ENCODE results near the gene ALDH3A1. TPM values are rescaled to one million over a fixed set of nuclear protein-coding genes. Genes with fewer than 3 reads are reported as not detected.

Gene ALDH3A1
- total RNA-seq, 2 donors from 2014 or later, result 0.42 to 0.44 TPM

DNA sequence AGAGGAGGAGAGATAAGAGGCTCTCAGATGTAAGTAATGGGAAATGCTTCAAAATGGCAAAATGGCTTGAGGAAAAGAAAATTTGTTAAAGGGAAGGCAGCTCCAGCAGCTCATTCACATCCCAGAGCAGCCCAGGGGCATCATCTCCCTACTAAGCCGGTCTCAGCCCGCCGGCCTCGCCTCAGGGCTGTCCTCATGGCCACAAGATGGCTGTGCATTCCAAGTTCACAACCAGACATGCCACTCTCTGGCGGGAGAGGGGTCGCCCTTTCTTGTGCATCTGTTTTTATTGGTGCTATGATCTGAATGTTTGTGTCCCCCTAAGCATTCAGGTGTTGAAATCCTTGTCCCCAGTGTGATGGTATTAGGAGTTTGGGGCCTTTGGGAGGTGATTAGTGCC, 18.2 kb downstream of the ALDH3A1 start:
- Histone ChIP-seq H3K36me3 (ENCODE audit: control insufficient read depth, insufficient read depth, low read length) (no peaks in the 10 kb centered on the region), H3K4me3 (ENCODE audit: low read length) (no peak overlapping the region), H3K27ac (ENCODE audit: low read depth, low read length) (no peak overlapping the region), H3K4me1 (ENCODE audit: control insufficient read depth, insufficient read depth, low read length) (no peaks in the 10 kb centered on the region), H3K9ac (ENCODE audit: extremely low read depth, low read length, poor library complexity, severe bottlenecking) (no peak overlapping the region), H3K27me3 (ENCODE audit: control insufficient read depth, insufficient read depth, low read length, poor library complexity, severe bottlenecking) (no peaks in the 10 kb centered on the region), H3K9me3 (ENCODE audit: control insufficient read depth, low read length) (no peaks in the 10 kb centered on the region)
- Mint-ChIP-seq H3K4me3 (no peak overlapping the region), H3K9me3 (no peaks in the 10 kb centered on the region), H3K36me3 (ENCODE audit: low read depth) (no peaks in the 10 kb centered on the region), H3K4me1 (peaks cover 4% of the 10 kb centered on the region), H3K27me3 (ENCODE audit: insufficient read depth) (no peaks in the 10 kb centered on the region), H3K27ac (no peak overlapping the region)
- DNase-seq, result no peak
- TF ChIP-seq, protein P1, sequence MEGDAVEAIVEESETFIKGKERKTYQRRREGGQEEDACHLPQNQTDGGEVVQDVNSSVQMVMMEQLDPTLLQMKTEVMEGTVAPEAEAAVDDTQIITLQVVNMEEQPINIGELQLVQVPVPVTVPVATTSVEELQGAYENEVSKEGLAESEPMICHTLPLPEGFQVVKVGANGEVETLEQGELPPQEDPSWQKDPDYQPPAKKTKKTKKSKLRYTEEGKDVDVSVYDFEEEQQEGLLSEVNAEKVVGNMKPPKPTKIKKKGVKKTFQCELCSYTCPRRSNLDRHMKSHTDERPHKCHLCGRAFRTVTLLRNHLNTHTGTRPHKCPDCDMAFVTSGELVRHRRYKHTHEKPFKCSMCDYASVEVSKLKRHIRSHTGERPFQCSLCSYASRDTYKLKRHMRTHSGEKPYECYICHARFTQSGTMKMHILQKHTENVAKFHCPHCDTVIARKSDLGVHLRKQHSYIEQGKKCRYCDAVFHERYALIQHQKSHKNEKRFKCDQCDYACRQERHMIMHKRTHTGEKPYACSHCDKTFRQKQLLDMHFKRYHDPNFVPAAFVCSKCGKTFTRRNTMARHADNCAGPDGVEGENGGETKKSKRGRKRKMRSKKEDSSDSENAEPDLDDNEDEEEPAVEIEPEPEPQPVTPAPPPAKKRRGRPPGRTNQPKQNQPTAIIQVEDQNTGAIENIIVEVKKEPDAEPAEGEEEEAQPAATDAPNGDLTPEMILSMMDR (conservative IDR thresholded peaks at IDR 0.05), result no peak
- WGBS, 2 experiments (ENCODE audit: insufficient coverage in 1 of 2, insufficient read length in 1 of 2), result 93% methylated on average over 6 of the region's 6 CpGs; no CpG with 5 or more reads in 1 of the 2 experiments

DNA sequence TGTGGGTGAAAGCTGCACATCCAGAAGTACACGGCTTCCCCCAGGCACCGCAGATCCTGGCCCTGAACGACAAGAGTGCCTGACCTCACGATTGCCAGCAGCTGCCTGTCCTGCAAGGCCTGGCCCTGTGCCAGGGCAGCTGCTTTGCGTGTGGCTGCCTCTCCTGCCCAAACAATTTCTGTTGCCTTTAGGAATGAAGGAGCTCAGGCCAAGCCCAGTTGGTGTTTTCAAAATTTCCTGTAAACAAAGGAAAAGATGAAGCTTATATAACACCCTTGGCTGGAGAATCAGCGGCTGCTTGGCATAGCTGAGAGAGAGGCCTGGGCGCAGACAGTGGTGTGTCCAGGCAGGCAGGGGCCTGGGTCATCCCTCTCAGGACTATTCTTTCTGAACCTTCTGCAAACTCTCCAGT, 20.0 kb downstream of the ALDH3A1 start:
- H3K9me3 Mint-ChIP-seq, result no peaks in the 10 kb centered on the region
- H3K9ac ChIP-seq (ENCODE audit: extremely low read depth, low read length, poor library complexity, severe bottlenecking), result no peak overlapping the region

DNA sequence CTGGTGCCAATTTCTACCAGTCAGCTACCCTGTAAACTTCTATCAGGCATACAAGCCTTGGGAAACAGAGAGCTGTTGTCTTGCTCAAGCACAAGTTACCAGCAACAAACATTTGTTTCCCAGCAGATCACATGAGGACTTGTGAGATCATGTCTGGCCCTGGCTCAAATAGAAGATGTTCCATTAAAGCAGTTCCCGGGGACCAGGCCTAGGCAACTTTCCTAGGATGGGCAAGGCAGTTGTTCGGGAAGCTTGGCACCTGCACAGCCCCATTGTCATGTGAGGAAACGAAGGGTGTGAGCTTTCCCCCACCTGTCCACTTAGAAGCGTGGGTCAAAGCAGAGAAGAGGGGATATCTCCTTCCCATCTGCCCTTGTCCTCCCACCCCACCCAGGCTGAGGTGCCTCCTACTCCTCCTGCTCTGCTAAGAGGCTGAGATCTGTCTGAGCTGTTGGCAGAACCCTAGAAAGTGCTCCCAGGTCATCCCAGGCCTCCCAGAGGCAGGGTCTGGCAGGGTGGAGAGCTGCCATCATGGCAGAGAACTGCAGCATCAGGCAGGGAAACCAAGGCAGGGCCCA, 20.5 kb downstream of the ALDH3A1 start:
- Histone ChIP-seq H3K4me3 (ENCODE audit: low read length) (no peak overlapping the region), H3K27ac (ENCODE audit: low read depth, low read length) (no peak overlapping the region), H3K27me3 (ENCODE audit: control insufficient read depth, insufficient read depth, low read length, poor library complexity, severe bottlenecking) (no peaks in the 10 kb centered on the region), H3K9ac (ENCODE audit: extremely low read depth, low read length, poor library complexity, severe bottlenecking) (no peak overlapping the region), H3K9me3 (ENCODE audit: control insufficient read depth, low read length) (no peaks in the 10 kb centered on the region), H3K4me1 (ENCODE audit: control insufficient read depth, insufficient read depth, low read length) (no peaks in the 10 kb centered on the region), H3K36me3 (ENCODE audit: control insufficient read depth, insufficient read depth, low read length) (no peaks in the 10 kb centered on the region)
- Mint-ChIP-seq H3K36me3 (ENCODE audit: low read depth) (no peaks in the 10 kb centered on the region), H3K9me3 (no peaks in the 10 kb centered on the region), H3K27ac (no peak overlapping the region), H3K4me3 (no peak overlapping the region), H3K4me1 (no peaks in the 10 kb centered on the region), H3K27me3 (ENCODE audit: insufficient read depth) (no peaks in the 10 kb centered on the region)
- 89 to 100% methylated on average over 2 to 4 of the region's 4 CpGs for WGBS, 2 experiments (ENCODE audit: insufficient coverage in 1 of 2, insufficient read length in 1 of 2)
- TF ChIP-seq, protein P1 (conservative IDR thresholded peaks at IDR 0.05), result no peak
- no peak for DNase-seq

More for the DNA sequence above, 20.0 kb downstream of the ALDH3A1 start:
- no peak overlapping the region for H3K27ac ChIP-seq (ENCODE audit: low read depth, low read length)
- peak; percentile 45 for DNase-seq
- no peak overlapping the region for H3K4me3 ChIP-seq (ENCODE audit: low read length)
- 93% methylated on average over 6 to 7 of the region's 7 CpGs for WGBS, 2 experiments (ENCODE audit: insufficient coverage in 1 of 2, insufficient read length in 1 of 2)
- no peaks in the 10 kb centered on the region for H3K27me3 ChIP-seq (ENCODE audit: control insufficient read depth, insufficient read depth, low read length, poor library complexity, severe bottlenecking)
- H3K9me3 ChIP-seq (ENCODE audit: control insufficient read depth, low read length), result no peaks in the 10 kb centered on the region
- Mint-ChIP-seq H3K4me1 (no peaks in the 10 kb centered on the region), H3K36me3 (ENCODE audit: low read depth) (no peaks in the 10 kb centered on the region), H3K4me3 (no peak overlapping the region), H3K27me3 (ENCODE audit: insufficient read depth) (no peaks in the 10 kb centered on the region), H3K27ac (no peak overlapping the region)
- no peaks in the 10 kb centered on the region for H3K4me1 ChIP-seq (ENCODE audit: control insufficient read depth, insufficient read depth, low read length)
- TF ChIP-seq, protein P1 (conservative IDR thresholded peaks at IDR 0.05), result no peak
- no peaks in the 10 kb centered on the region for H3K36me3 ChIP-seq (ENCODE audit: control insufficient read depth, insufficient read depth, low read length)
